ENCODE measurements around the gene SAP25. TPM values are rescaled to one million over a fixed set of nuclear protein-coding genes. Genes with fewer than 3 reads are reported as not detected.
"Not testable (repeated sequence)": the region's sequence is repeated elsewhere in the genome, so short reads cannot be mapped to it uniquely, and the experiment has no call there.

The SAP25 gene
- polyA plus RNA-seq, 5 donors: 2.8 to 12.8 (median 6.8) TPM

DNA sequence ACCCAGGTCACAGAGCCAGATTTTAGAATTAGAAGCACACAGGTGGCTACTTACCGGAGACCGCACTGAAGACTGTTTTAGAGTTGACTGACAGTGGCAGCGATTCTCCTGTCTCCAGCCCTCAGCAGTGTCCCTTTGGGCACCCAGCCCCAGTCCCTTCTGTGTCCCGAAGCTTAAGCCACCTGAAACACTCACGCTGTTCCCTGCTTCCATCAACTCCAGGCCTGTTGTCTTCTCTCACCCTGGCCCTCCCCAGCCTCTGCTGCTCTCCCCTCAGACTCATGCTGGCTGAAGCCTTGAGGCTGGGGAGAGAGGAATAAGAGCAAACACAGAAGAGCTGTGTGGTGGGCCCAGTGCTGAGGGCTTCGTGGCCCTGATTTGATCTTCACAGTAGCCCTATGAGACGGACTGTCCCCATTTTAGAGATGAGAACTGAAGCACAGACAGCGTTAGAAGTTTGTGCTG, 10.6 kb downstream of the SAP25 start:
- DNase-seq: no peak

DNA sequence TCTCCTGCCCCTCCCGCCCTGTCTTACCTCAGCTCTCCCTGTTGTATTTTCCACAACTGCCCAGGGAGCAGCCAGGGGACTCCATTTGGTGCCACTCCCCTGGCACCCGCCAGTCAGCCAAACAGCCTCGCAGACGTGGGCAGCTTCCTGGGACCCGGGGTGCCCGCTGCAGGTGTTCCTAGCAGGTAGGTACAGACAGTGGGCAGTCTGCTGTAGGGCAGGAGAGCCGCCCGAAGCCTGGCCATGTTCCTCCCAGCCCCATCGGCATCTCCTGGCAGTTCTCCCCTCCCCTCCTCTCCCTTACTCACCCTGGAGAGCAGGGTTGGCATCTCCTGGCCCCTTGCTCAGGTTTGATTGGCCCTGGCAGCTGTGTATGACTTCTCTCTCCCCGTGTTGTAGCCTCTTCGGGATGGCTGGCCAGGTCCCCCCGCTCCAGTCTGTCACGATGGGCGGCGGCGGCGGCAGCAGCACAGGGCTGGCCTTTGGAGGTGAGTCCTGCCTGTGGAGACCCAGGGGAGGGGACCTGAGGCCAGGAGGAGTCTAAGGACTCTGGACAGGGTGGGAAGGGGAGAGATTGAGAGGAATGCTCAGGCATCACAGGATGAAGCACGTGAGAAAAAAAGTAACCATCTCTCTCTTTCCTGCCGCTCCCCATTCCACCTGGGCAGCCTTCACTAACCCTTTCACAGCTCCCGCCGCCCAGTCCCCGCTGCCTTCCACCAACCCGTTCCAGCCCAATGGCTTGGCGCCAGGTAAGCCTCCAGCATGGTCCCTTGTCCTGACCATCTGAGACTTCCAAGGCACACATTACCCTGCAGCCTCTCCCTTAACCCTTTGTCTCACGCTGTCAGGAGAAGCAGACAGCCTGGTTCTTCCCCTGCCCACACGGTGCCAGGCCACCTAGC, 11.3 kb downstream of the SAP25 start:
- DNase-seq: no peak

- no peak for DNase-seq
Observed at GRCh38 chr7:100561491-100562194, 12.1 kb downstream of the SAP25 start.

GRCh38 chr7:100559127-100559526, 14.6 kb downstream of the SAP25 start:
- DNase-seq: no peak

DNA sequence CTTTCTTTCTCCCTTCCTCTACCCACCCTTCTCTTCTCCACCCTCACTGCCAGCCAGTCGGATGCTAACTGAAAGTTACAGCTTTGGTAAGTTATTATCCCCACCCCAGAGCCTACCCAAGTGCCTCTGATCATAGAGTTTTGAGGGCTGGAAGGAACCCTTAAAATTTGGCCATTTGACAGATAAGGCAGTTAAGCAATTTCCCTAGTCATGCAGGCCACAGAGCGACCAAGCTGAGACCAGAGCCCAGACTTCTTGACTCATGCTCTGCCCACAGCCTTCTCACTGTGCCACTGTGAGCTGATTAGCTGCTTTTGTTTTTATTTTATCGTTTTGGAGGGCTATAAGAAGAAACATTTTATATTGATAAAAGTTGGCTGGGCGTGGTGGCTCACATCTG, 17.2 kb downstream of the SAP25 start:
- no peak for DNase-seq

- DNase-seq: no peak
Observed at GRCh38 chr7:100555701-100556100, 18.0 kb downstream of the SAP25 start.

GRCh38 chr7:100553032-100553431, 20.7 kb downstream of the SAP25 start:
- DNase-seq: no peak

DNA sequence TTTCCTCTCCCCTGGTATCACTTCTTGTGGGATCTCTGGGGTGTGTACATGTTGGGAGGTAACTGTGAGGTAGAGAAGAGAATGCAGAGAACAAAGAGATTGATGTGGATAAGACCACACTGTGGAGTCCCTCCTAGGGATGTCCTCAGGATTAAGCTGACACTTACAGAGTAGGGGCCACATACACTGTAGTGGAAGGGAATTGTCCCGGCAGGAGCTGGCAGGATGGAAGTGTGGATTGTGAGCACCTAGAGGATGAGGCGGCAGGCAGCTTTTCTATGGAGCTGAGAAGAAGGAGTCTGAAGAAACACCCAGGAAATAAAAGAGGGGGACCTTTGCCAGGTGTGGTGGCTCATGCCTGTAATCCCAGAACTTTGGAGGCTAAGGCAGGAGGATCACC, 21.2 kb downstream of the SAP25 start:
- no peak for DNase-seq

DNA sequence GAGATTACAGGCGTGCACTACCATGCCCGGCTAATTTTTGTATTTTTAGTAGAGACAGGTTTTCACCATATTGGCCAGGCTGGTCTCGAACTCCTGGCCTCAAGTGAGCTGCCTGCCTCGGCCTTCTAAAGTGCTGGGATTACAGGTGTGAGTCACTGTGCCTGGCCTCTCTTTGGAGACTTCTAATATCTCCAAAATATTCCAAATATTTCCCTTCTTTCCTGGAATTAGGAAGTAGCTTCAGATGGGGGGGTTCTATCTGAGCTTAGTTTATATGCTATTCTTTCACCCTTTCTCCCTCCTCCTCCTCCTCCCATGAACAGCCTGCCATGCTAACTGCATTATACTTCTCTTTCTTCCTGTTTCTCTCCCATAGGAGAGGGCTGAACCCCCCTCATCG, 25.3 kb downstream of the SAP25 start:
- DNase-seq: not testable (repeated sequence)

DNA sequence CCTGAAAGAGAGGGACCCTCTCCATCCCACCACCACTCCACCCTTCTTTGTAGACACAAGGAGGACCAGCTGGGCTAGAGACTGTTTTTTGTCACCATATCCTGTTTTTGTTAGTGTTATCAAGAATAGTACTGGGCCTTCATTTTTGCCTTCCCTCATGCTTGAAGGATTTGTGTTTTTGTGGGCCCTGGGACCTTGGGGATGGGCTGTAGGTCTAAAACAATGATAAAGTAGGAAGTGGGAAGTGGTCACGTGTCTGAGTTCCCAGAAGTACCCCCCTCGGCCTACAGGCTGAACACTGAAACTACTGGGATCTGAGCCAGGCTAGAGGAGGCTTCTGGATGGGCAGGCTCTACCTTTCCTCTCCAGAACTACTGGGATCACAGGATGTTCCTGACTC, 25.8 kb downstream of the SAP25 start:
- DNase-seq: no peak

- no peak for DNase-seq
Observed at GRCh38 chr7:100546926-100547800, 26.5 kb downstream of the SAP25 start.

GRCh38 chr7:100546129-100546925, 27.4 kb downstream of the SAP25 start:
- DNase-seq: no peak

DNA sequence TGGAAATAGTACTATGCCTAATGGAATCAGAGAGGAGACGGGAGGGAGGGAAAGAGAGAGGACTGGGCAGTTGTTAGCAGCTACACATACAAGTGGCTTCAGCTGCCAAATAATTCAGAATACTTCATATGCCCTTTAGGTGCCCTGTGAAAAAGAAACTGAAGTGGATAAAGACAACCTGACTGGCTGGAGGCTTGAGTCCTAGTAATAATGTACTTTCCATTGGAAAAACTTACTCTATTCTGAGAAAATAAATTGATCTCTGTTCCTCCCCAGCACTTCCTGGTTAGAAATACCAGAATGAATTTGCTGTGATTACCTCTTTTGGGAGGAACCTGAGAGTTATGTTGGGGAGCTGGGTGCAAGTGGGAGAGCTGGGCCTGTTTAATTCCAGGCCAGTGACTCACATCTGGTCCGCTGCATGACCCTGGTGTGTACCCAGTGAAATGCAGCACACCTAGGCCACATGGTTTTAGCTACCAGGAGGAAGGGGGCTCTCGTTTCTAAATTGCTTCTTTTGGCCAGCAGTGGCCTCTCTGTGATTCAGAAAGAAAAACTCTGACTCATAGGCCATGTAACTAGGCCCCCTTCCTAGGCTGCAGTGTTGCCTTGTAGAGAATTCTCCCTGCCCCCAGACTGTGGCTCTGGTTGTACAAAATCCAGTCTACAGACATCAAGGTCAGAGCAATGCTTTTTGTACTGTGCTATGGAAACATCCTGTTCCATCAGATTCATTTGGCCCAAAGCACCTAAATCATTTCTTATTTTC, 28.2 kb downstream of the SAP25 start:
- DNase-seq: no peak

- DNase-seq: no peak
Observed at GRCh38 chr7:100544967-100545359, 28.7 kb downstream of the SAP25 start.

DNA sequence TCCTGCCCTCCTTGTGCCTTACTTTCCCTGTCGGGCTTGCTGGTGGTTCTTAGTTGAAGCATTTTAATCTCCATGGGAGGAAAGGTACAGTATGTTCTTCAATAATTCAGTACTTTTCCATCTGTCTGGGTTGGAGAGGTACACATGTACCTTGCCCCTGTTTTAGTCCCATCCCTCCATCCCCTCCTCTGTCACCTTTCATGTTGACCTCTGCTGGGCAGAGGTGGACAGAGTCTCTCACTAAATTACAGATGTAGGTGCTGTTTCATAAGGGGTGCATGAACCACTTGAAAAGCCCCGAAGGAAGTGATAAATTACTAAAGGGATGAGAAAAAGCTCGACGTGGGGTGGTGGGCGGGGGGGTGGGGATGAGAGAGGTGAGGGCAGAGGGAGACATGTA, 29.3 kb downstream of the SAP25 start:
- no peak for DNase-seq

- no peak for DNase-seq
Observed at GRCh38 chr7:100543586-100543985, 30.1 kb downstream of the SAP25 start.

DNA sequence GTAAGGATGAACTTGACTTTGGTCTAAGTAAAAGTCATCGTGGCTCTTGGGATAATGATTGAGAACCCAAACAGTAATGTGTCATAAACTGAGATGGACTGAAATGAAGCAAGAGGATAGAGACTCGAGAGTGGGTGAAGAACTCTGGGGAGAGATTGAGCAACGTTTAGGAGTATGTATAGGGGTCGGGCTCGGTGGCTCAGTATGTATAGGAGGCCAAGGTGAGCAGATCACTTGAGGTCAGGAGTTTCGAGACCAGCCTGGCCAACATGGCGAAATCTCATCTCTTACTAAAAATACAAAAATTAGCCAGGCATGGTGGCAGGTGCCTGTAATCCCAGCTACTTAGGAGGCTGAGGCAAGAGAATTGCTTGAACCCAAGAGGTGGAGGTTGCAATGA, 32.4 kb downstream of the SAP25 start:
- not testable (repeated sequence) for DNase-seq

GRCh38 chr7:100540073-100540723, 33.5 kb downstream of the SAP25 start:
- DNase-seq: no peak

DNA sequence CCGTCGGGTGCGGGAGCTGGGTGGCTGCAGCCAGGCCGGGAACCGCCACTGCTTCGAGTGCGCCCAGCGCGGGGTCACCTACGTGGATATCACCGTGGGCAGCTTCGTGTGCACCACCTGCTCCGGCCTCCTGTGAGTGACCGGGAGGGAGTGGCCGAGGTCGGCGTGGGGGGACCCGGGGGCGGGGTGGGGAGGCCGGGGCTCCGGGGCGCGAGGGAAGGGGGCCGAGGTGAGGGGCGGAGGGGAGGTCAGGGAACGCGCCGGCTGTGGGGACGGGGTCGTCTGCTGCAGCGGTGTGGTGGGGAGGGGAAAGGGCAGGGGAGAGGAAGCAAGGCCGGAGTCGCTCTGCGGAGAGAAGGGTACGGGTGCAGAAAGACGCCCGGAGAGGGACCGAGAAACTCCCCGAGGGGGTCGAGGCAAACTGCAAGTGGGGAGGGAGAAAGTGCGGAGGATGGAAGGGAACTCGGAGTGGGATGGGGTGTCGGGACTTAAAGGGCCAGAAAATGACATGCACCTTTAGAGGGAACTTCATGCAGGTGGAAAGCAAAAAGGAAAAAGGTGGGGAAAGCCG, 34.2 kb downstream of the SAP25 start:
- no peak for DNase-seq

Data from right lung (tissue), 5 donors.